Mesendoderm (in vitro differentiated cells): ENCODE measurements around the gene FTO.
A peak's percentile ranks its signal among the peaks of the same experiment; 100 is the strongest.

Experiments used
- DNase-seq: peaks from one replicate; pipeline ENCODE4 v3.0.0; 2013
- H2AK5ac ChIP-seq: 2 replicates; pipeline ENCODE4 v1.6.1; 2013; ENCODE audit warnings: low read length, inconsistent platforms
- H2BK120ac ChIP-seq: 2 replicates; pipeline ENCODE4 v1.6.1; 2013; ENCODE audit warnings: low read depth, mild to moderate bottlenecking, low read length, moderate library complexity, mixed read lengths
- H2BK15ac ChIP-seq: replicated peaks from 2 replicates; pipeline ENCODE4 v1.6.1; 2013; ENCODE audit warnings: low read depth, mild to moderate bottlenecking, moderate library complexity
- H2BK5ac ChIP-seq: 2 replicates; pipeline ENCODE4 v1.6.1; 2013; ENCODE audit warnings: low read length, inconsistent platforms
- H3K18ac ChIP-seq: 2 replicates; pipeline ENCODE4 v1.6.1; 2013; ENCODE audit warnings: mild to moderate bottlenecking, low read length, mixed read lengths
- H3K23ac ChIP-seq: one replicate; pipeline ENCODE4 v1.6.1; 2013; ENCODE audit warnings: low read length
- H3K27ac ChIP-seq: 2 replicates; pipeline ENCODE4 v1.5.1; 2013; ENCODE audit warnings: low read depth, mild to moderate bottlenecking, inconsistent platforms, low read length, moderate library complexity
- H3K27me3 ChIP-seq: 2 replicates; pipeline ENCODE4 v1.6.1; 2013; ENCODE audit warnings: low read length, control low read depth, mild to moderate bottlenecking, inconsistent platforms; ENCODE audit not compliant: insufficient read depth, poor library complexity
- H3K36me3 ChIP-seq: 2 replicates; pipeline ENCODE4 v1.6.1; 2013; ENCODE audit warnings: low read length, inconsistent platforms; ENCODE audit not compliant: control insufficient read depth, insufficient read depth
- H3K4ac ChIP-seq: one replicate; pipeline ENCODE4 v1.6.1; 2013; ENCODE audit warnings: low read depth, mild to moderate bottlenecking, low read length, moderate library complexity
- H3K4me1 ChIP-seq: 2 replicates; pipeline ENCODE4 v1.6.1; 2013; ENCODE audit warnings: low read depth, low read length, inconsistent platforms; ENCODE audit not compliant: control insufficient read depth
- H3K4me2 ChIP-seq: 2 replicates; pipeline ENCODE4 v1.6.1; 2013; ENCODE audit warnings: low read length
- H3K4me3 ChIP-seq: 2 replicates; pipeline ENCODE4 v1.5.1; 2013; ENCODE audit warnings: mild to moderate bottlenecking, low read length
- H3K56ac ChIP-seq: one replicate; pipeline ENCODE4 v1.6.1; 2013; ENCODE audit warnings: low read length
- H3K79me1 ChIP-seq: 2 replicates; pipeline ENCODE4 v1.6.1; 2013; ENCODE audit warnings: low read length, inconsistent platforms
- H3K79me2 ChIP-seq: 2 replicates; pipeline ENCODE4 v1.6.1; 2013; ENCODE audit warnings: mild to moderate bottlenecking, low read length; ENCODE audit not compliant: control insufficient read depth, insufficient read depth
- H3K9ac ChIP-seq: 2 replicates; pipeline ENCODE4 v1.6.1; 2013; ENCODE audit warnings: low read length, inconsistent platforms
- H4K5ac ChIP-seq: one replicate; pipeline ENCODE4 v1.6.1; 2013; ENCODE audit warnings: low read length
- H4K8ac ChIP-seq: one replicate; pipeline ENCODE4 v1.6.1; 2013; ENCODE audit warnings: low read depth, mild to moderate bottlenecking, control low read depth, low read length, moderate library complexity
- WGBS: extraction: QIAGEN DNeasy Blood & Tissue Kit; methylation state at CpG from one replicate; pipeline ENCODE4 v1.1.7; 2013; ENCODE audit warnings: low lambda C conversion rate, missing lambda C conversion rate; ENCODE audit not compliant: insufficient coverage; ENCODE audit errors: extremely low coverage; 5-methylcytosine and 5-hydroxymethylcytosine counted together

FTO gene

DNA sequence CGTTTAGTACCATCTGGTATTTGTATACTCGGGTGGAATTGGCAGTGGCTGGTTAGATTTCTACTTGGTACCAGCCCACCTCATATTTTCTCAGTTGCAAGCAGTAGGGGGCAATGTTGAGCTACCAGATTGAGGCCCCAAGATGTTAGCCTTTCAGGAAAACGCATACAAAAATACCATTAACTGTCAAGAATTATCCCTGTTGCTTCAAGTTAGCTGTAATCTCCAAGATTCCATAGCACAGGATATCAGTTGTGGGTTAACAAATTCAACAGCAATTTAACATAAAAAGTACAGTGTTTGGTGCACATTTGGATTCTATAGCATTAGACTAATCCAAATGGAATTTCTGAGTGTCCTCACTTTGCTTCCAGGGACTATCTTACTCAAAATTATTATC, 188.2 kb downstream of the FTO start:
- Histone ChIP-seq H3K27me3 (no peaks in the 10 kb centered on the region), H4K8ac (no peak overlapping the region), H3K4ac (no peak overlapping the region), H3K4me3 (no peak overlapping the region), H2AK5ac (no peak overlapping the region), H3K23ac (no peak overlapping the region), H3K4me2 (no peak overlapping the region), H3K56ac (no peak overlapping the region), H3K4me1 (peaks cover 3% of the 10 kb centered on the region), H4K5ac (no peak overlapping the region), H2BK120ac (no peak overlapping the region), H3K79me1 (no peaks in the 10 kb centered on the region), H3K36me3 (peaks cover 1% of the 10 kb centered on the region), H3K79me2 (no peaks in the 10 kb centered on the region), H2BK5ac (no peak overlapping the region), H2BK15ac (no peak overlapping the region), H3K27ac (no peak overlapping the region), H3K9ac (no peak overlapping the region), H3K18ac (no peak overlapping the region)
- peak; percentile 67 for DNase-seq
- no CpG with 5 or more reads among the region's 3 CpGs for WGBS

DNA sequence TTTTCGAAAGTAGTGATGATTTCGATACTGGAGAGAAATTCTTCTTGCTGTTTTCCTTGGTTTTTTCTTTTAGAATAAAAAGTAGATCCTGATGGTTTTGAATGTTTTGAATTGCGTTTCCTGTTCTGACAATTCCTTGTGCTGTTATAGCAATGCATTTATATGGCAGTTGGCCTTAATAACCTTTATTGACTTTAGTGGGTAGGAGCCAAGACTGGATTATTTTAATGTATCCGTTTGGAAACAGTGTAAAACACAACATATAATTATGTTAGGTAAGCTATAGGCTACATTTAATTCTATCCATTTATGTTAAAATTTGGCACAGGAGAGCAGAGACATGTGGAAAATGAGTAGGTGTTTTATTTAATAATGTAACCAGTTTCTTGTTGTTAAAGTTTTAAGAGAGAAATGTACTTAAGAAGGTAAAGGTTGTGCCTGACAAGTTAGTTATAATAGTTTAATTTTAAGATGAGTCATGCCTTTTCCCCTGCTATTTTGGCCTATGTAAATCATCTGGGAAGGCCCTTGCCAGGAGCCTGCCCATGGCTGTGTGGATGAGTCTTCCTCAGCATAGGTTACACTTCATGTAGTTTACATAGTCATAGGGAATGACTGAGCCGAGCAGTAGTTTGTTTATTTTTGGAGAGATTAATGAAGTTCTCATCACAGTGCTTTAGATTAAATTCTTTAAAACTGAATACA, 189.9 kb downstream of the FTO start:
- Histone ChIP-seq H3K4me3 (no peak overlapping the region), H2AK5ac (no peak overlapping the region), H3K56ac (no peak overlapping the region), H2BK5ac (no peak overlapping the region), H3K23ac (no peak overlapping the region), H3K79me1 (no peaks in the 10 kb centered on the region), H2BK15ac (no peak overlapping the region), H3K36me3 (no peaks in the 10 kb centered on the region), H3K9ac (no peak overlapping the region), H4K5ac (no peak overlapping the region), H3K4me1 (peaks cover 3% of the 10 kb centered on the region), H4K8ac (no peak overlapping the region), H2BK120ac (no peak overlapping the region), H3K18ac (no peak overlapping the region), H3K4ac (no peak overlapping the region), H3K27ac (no peak overlapping the region), H3K4me2 (no peak overlapping the region), H3K79me2 (no peaks in the 10 kb centered on the region), H3K27me3 (no peaks in the 10 kb centered on the region)
- peak; percentile 28 for DNase-seq
- WGBS, result no CpG with 5 or more reads among the region's 5 CpGs

DNA sequence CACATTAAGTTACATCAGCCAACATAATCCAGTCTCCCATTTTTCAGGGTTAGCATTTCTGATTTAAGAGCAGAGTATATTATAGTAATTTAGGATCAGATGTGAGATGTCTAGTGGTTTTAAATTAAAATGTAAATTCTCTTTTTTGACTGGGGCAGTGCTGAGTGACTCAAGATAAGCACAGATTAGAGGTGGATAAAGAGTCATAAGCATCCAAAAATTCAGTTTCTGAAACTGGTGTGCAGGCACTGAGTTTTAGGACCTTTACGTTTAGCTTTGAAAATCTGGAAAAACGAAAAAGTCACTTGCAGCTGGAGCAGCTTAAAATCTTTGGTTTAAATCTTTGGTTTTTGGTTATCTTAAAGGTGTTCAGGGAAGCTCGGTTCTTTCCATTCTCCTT, 190.7 kb downstream of the FTO start:
- H3K18ac ChIP-seq, result no peak overlapping the region

DNA sequence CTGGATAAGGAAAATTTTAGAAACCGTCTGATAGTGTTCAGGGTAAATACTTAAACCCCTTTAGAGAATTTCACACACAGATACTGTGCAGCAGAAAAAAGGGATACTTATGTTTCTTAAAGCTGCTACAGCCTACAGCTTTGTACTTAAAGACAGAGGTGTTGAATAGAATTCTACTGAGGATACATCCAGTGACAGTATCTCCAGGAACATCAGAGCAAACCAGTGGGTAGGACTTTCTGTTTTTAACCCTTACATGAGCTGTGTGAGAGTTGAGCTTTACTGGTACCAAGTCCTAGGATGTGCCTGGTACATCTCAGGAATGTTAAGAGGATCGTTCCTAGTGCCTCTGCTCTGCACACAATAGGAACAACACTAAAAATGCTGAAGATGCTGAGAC, 191.5 kb downstream of the FTO start:
- no peak overlapping the region for H4K5ac ChIP-seq
- H3K27ac ChIP-seq, result no peak overlapping the region
- H3K18ac ChIP-seq, result no peak overlapping the region
- peaks cover 3% of the 10 kb centered on the region for H3K4me1 ChIP-seq
- H3K27me3 ChIP-seq, result no peaks in the 10 kb centered on the region
- no peaks in the 10 kb centered on the region for H3K79me2 ChIP-seq
- no peak overlapping the region for H3K9ac ChIP-seq
- H3K56ac ChIP-seq, result no peak overlapping the region
- no CpG with 5 or more reads among the region's 2 CpGs for WGBS
- no peaks in the 10 kb centered on the region for H3K36me3 ChIP-seq
- no peak overlapping the region for H3K23ac ChIP-seq
- H2AK5ac ChIP-seq, result no peak overlapping the region
- no peak overlapping the region for H2BK5ac ChIP-seq
- H3K79me1 ChIP-seq, result no peaks in the 10 kb centered on the region
- no peak overlapping the region for H2BK15ac ChIP-seq
- DNase-seq, result peak; percentile 36
- no peak overlapping the region for H3K4me3 ChIP-seq
- no peak overlapping the region for H2BK120ac ChIP-seq
- H3K4ac ChIP-seq, result no peak overlapping the region
- no peak overlapping the region for H3K4me2 ChIP-seq
- H4K8ac ChIP-seq, result no peak overlapping the region

More for the DNA sequence above, 190.7 kb downstream of the FTO start:
- WGBS, result no CpG with 5 or more reads among the region's 3 CpGs
- Histone ChIP-seq H2BK5ac (no peak overlapping the region), H3K4me3 (no peak overlapping the region), H4K8ac (no peak overlapping the region), H2BK120ac (no peak overlapping the region), H3K4me2 (no peak overlapping the region), H3K9ac (no peak overlapping the region), H3K27me3 (no peaks in the 10 kb centered on the region), H3K27ac (no peak overlapping the region), H4K5ac (no peak overlapping the region), H3K79me2 (no peaks in the 10 kb centered on the region), H3K79me1 (no peaks in the 10 kb centered on the region), H3K56ac (no peak overlapping the region), H2AK5ac (no peak overlapping the region), H3K4ac (no peak overlapping the region), H3K23ac (no peak overlapping the region), H3K4me1 (peaks cover 3% of the 10 kb centered on the region), H2BK15ac (no peak overlapping the region), H3K36me3 (no peaks in the 10 kb centered on the region)
- no peak for DNase-seq

DNA sequence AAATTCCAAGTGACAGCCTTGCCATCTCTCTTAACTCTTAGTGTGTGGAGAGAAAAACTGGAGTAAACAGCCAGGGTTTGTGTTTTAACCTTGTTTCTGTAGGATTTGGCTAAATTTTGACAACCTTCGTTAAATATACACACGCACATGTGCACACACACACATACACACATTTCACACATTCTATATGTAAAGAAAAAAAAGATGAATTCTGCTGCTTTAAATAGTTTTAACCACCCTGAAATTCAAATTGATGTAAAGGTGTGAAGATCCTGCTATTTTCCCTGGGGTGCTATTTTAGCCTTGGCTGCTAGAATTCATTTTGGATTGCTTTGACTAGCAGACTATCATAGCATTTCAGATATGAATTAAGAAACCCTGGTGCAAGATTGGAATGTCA, 191.9 kb downstream of the FTO start:
- Histone ChIP-seq H2BK120ac (no peak overlapping the region), H3K4me3 (no peak overlapping the region), H2AK5ac (no peak overlapping the region), H3K4me2 (no peak overlapping the region), H4K5ac (no peak overlapping the region), H2BK15ac (no peak overlapping the region), H3K79me1 (no peaks in the 10 kb centered on the region), H3K18ac (no peak overlapping the region), H3K27ac (no peak overlapping the region), H3K9ac (no peak overlapping the region), H3K36me3 (no peaks in the 10 kb centered on the region), H3K79me2 (no peaks in the 10 kb centered on the region), H3K56ac (no peak overlapping the region), H3K4me1 (peaks cover 3% of the 10 kb centered on the region), H2BK5ac (no peak overlapping the region), H3K23ac (no peak overlapping the region), H3K27me3 (no peaks in the 10 kb centered on the region), H4K8ac (no peak overlapping the region), H3K4ac (no peak overlapping the region)
- WGBS, result no CpG with 5 or more reads among the region's 2 CpGs
- no peak for DNase-seq

DNA sequence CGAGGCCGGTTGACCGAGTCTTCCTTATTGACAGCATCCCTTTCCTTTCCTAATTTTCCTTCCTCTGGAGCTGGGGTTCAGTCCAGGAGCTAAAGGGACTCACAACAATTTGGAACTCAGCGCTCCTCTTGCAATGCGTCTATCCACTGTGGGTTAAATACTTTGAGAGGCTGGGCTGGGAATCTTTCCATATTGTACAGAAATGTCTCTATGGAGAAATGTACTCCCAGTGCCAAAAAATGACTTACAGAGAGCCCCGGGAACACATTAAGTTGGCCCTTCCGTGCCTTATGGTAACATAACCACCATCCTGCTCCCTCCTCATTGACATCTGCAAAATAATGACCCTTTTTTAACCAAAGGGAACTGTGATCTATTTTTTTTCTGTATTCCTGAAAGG, 192.8 kb downstream of the FTO start:
- peaks cover 3% of the 10 kb centered on the region for H3K4me1 ChIP-seq
- H3K9ac ChIP-seq, result no peak overlapping the region
- no CpG with 5 or more reads among the region's 7 CpGs for WGBS
- no peak overlapping the region for H2BK120ac ChIP-seq
- no peak overlapping the region for H3K4me3 ChIP-seq
- no peak for DNase-seq
- H4K5ac ChIP-seq, result no peak overlapping the region
- no peak overlapping the region for H3K4me2 ChIP-seq
- H3K79me1 ChIP-seq, result no peaks in the 10 kb centered on the region
- no peaks in the 10 kb centered on the region for H3K79me2 ChIP-seq
- no peak overlapping the region for H3K4ac ChIP-seq
- no peak overlapping the region for H4K8ac ChIP-seq
- H3K27me3 ChIP-seq, result no peaks in the 10 kb centered on the region
- H3K36me3 ChIP-seq, result no peaks in the 10 kb centered on the region
- no peak overlapping the region for H3K18ac ChIP-seq
- H2AK5ac ChIP-seq, result no peak overlapping the region
- no peak overlapping the region for H3K23ac ChIP-seq
- H3K27ac ChIP-seq, result no peak overlapping the region
- no peak overlapping the region for H2BK15ac ChIP-seq
- H3K56ac ChIP-seq, result no peak overlapping the region
- no peak overlapping the region for H2BK5ac ChIP-seq
